Measurements from ENCODE around the gene TICAM2. TPM values are rescaled to one million over a fixed set of nuclear protein-coding genes. Genes with fewer than 3 reads are reported as not detected.

The TICAM2 gene
- total and polyA plus RNA-seq, 10 of the 15 experiments (the other 5 are each of a cell fraction or from before 2014, with no cell fraction given) = 0.14 to 7.0 (median 2.9) TPM

DNA sequence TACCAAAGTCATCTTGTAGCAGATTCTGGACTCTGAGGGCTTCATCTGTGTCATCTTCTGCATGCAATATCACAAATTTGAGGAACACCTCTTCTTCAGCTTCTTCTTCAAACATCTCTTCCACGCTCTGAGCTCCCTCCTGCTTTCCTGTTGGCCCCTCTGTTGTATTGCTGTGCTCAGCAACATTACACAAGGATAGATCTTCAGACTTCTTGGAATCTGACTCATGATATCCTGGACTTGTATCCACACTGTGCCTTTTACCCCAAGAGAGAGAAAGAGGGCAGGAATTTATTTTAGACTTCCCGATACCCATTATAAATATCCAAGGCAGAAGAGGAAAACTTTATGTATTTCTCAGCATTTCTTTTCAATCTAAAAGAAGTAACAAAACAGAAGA, 21.3 kb downstream of the TICAM2 start:
- H3K4me3 ChIP-seq = no peak overlapping the region
- CTCF ChIA-PET = interaction anchor here (0.6 to 3.5 kb wide), 5 partner anchors 19 to 270 kb away, joined by 3 to 36 read pairs (median 4); partner anchors contain the start of gene FEM1C
- peaks cover 10% of the 10 kb centered on the region; the same call in 2 of the 3 replicates for H3K9me3 ChIP-seq (replicated peaks; ENCODE audit: control insufficient read depth, insufficient read depth, low read length)
- POLR2A ChIA-PET = no interaction called here
- RAD21 ChIA-PET (ENCODE audit: unreplicated experiment) = interaction anchor here (1.0 to 1.6 kb wide), 8 partner anchors 8 to 271 kb away, joined by 3 to 5 read pairs (median 4); no protein-coding TSS in a partner anchor
- intact Hi-C loops (cut with micrococcal nuclease; ENCODE audit: unreplicated experiment) (no loop called here), in situ Hi-C loops (cut with MboI) (loop anchor here (25.0 kb wide), 1 partner anchor 1144 kb away; no protein-coding TSS in a partner anchor)
- DNase-seq (ENCODE audit: low read depth, low spot score) = no peak
- SMC1A ChIA-PET (ENCODE audit: uncharacterized antibody, unreplicated experiment) = interaction anchor here (0.6 to 2.4 kb wide), 6 partner anchors 11 to 271 kb away, joined by 3 to 9 read pairs (median 4); no protein-coding TSS in a partner anchor
- ATAC-seq = no peak
- no peak overlapping the region for H2AFZ ChIP-seq (ENCODE audit: control insufficient read depth, low read depth, low read length)
- no peak for FAIRE-seq
- H3K27ac ChIP-seq (ENCODE audit: control insufficient read depth, insufficient read depth) = no peak overlapping the region
- H3K36me3 ChIP-seq (ENCODE audit: control insufficient read depth in 2 of 2, insufficient read depth in 2 of 2, low read length in 1 of 2) = 0 out of 4 replicates have a peak, but pooled peaks cover 0 to 4% of the 10 kb centered on the region in 2 experiments
- H3K9ac ChIP-seq (ENCODE audit: control insufficient read depth, insufficient read depth, low read length) = no peak overlapping the region
- H3K27me3 ChIP-seq (replicated peaks in 1 of 2; ENCODE audit: control insufficient read depth in 2 of 2, insufficient read depth in 2 of 2, low read length in 1 of 2) = no peaks in the 10 kb centered on the region
- peaks cover 38% of the 10 kb centered on the region for H3K4me1 ChIP-seq (ENCODE audit: control insufficient read depth, insufficient read depth, low read length)
- H3K79me2 ChIP-seq (ENCODE audit: control insufficient read depth, insufficient read depth, low read length) = peaks cover 6% of the 10 kb centered on the region
- 100% methylated on average over 2 of the region's 2 CpGs for WGBS (ENCODE audit: insufficient coverage, insufficient replicate concordance, low lambda C conversion rate, missing lambda C conversion rate)
- no peaks in the 10 kb centered on the region for H4K20me1 ChIP-seq (ENCODE audit: control insufficient read depth, insufficient read depth)
- no TSS peak for BruUV-seq (replicated peaks)
- H3K4me2 ChIP-seq (ENCODE audit: control insufficient read depth, insufficient read depth) = no peak overlapping the region
- TF ChIP-seq MEF2B (IDR thresholded peaks at IDR 0.05; ENCODE audit: partially characterized antibody, poor library complexity, severe bottlenecking) (no peak), BRCA1 (IDR thresholded peaks at IDR 0.05; ENCODE audit: low read depth, low read length) (no peak), KLF5 (IDR thresholded peaks at IDR 0.05; ENCODE audit: partially characterized antibody) (no peak), SPI1 (IDR thresholded peaks at IDR 0.05; ENCODE audit: borderline replicate concordance, insufficient read depth, low read depth, low read length) (no peak), ZSCAN29 (IDR thresholded peaks at IDR 0.05) (no peak), ZNF24 (IDR thresholded peaks at IDR 0.05) (no peak), CEBPB (IDR thresholded peaks at IDR 0.05; ENCODE audit: borderline replicate concordance in 1 of 2, low read depth in 2 of 2, low read length in 2 of 2) (no peak), TAF1 (IDR thresholded peaks at IDR 0.05; ENCODE audit: borderline replicate concordance, low read depth, low read length) (no peak), MYC (IDR thresholded peaks at IDR 0.05; ENCODE audit: insufficient read depth, insufficient read length, insufficient replicate concordance, low read length, severe bottlenecking) (no peak), FOXK2 (IDR thresholded peaks at IDR 0.05) (no peak), ZNF274 (IDR thresholded peaks at IDR 0.05; ENCODE audit: insufficient read depth, insufficient read length) (no peak), TCF7 (IDR thresholded peaks at IDR 0.05; ENCODE audit: borderline replicate concordance) (no peak), STAT3 (IDR thresholded peaks at IDR 0.05; ENCODE audit: low read depth, low read length) (no peak)
- TF ChIP-seq, protein P1, sequence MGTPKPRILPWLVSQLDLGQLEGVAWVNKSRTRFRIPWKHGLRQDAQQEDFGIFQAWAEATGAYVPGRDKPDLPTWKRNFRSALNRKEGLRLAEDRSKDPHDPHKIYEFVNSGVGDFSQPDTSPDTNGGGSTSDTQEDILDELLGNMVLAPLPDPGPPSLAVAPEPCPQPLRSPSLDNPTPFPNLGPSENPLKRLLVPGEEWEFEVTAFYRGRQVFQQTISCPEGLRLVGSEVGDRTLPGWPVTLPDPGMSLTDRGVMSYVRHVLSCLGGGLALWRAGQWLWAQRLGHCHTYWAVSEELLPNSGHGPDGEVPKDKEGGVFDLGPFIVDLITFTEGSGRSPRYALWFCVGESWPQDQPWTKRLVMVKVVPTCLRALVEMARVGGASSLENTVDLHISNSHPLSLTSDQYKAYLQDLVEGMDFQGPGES (IDR thresholded peaks at IDR 0.05) = no peak
- TF ChIP-seq, protein P2, sequence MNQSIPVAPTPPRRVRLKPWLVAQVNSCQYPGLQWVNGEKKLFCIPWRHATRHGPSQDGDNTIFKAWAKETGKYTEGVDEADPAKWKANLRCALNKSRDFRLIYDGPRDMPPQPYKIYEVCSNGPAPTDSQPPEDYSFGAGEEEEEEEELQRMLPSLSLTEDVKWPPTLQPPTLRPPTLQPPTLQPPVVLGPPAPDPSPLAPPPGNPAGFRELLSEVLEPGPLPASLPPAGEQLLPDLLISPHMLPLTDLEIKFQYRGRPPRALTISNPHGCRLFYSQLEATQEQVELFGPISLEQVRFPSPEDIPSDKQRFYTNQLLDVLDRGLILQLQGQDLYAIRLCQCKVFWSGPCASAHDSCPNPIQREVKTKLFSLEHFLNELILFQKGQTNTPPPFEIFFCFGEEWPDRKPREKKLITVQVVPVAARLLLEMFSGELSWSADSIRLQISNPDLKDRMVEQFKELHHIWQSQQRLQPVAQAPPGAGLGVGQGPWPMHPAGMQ (IDR thresholded peaks at IDR 0.05; ENCODE audit: borderline replicate concordance) = no peak
- TF ChIP-seq, protein P3, sequence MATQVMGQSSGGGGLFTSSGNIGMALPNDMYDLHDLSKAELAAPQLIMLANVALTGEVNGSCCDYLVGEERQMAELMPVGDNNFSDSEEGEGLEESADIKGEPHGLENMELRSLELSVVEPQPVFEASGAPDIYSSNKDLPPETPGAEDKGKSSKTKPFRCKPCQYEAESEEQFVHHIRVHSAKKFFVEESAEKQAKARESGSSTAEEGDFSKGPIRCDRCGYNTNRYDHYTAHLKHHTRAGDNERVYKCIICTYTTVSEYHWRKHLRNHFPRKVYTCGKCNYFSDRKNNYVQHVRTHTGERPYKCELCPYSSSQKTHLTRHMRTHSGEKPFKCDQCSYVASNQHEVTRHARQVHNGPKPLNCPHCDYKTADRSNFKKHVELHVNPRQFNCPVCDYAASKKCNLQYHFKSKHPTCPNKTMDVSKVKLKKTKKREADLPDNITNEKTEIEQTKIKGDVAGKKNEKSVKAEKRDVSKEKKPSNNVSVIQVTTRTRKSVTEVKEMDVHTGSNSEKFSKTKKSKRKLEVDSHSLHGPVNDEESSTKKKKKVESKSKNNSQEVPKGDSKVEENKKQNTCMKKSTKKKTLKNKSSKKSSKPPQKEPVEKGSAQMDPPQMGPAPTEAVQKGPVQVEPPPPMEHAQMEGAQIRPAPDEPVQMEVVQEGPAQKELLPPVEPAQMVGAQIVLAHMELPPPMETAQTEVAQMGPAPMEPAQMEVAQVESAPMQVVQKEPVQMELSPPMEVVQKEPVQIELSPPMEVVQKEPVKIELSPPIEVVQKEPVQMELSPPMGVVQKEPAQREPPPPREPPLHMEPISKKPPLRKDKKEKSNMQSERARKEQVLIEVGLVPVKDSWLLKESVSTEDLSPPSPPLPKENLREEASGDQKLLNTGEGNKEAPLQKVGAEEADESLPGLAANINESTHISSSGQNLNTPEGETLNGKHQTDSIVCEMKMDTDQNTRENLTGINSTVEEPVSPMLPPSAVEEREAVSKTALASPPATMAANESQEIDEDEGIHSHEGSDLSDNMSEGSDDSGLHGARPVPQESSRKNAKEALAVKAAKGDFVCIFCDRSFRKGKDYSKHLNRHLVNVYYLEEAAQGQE (IDR thresholded peaks at IDR 0.05; ENCODE audit: low read depth, low read length) = no peak
- TF ChIP-seq, protein P4, sequence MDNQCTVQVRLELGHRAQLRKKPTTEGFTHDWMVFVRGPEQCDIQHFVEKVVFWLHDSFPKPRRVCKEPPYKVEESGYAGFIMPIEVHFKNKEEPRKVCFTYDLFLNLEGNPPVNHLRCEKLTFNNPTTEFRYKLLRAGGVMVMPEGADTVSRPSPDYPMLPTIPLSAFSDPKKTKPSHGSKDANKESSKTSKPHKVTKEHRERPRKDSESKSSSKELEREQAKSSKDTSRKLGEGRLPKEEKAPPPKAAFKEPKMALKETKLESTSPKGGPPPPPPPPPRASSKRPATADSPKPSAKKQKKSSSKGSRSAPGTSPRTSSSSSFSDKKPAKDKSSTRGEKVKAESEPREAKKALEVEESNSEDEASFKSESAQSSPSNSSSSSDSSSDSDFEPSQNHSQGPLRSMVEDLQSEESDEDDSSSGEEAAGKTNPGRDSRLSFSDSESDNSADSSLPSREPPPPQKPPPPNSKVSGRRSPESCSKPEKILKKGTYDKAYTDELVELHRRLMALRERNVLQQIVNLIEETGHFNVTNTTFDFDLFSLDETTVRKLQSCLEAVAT (IDR thresholded peaks at IDR 0.05) = no peak

All from GM12878 (cell line).